Retinal pigment epithelial cell (primary cell): ENCODE measurements around the gene FRS2.

Experiments used
- DNase-seq: peaks from one replicate; pipeline ENCODE4 v3.0.0-alpha.2; 2010; ENCODE audit warnings: low read depth
- H3K4me3 ChIP-seq: 2 replicates; pipeline ENCODE4 v1.5.1; 2011; ENCODE audit warnings: mild to moderate bottlenecking, low read length, control low read depth, moderate library complexity
- TF ChIP-seq, protein P1 (sequence below): conservative IDR thresholded peaks from 2 replicates; pipeline ENCODE4 v1.5.1; 2011; ENCODE audit warnings: low read depth, low read length, control low read depth, inconsistent platforms

Gene FRS2, protein sequence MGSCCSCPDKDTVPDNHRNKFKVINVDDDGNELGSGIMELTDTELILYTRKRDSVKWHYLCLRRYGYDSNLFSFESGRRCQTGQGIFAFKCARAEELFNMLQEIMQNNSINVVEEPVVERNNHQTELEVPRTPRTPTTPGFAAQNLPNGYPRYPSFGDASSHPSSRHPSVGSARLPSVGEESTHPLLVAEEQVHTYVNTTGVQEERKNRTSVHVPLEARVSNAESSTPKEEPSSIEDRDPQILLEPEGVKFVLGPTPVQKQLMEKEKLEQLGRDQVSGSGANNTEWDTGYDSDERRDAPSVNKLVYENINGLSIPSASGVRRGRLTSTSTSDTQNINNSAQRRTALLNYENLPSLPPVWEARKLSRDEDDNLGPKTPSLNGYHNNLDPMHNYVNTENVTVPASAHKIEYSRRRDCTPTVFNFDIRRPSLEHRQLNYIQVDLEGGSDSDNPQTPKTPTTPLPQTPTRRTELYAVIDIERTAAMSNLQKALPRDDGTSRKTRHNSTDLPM

DNA sequence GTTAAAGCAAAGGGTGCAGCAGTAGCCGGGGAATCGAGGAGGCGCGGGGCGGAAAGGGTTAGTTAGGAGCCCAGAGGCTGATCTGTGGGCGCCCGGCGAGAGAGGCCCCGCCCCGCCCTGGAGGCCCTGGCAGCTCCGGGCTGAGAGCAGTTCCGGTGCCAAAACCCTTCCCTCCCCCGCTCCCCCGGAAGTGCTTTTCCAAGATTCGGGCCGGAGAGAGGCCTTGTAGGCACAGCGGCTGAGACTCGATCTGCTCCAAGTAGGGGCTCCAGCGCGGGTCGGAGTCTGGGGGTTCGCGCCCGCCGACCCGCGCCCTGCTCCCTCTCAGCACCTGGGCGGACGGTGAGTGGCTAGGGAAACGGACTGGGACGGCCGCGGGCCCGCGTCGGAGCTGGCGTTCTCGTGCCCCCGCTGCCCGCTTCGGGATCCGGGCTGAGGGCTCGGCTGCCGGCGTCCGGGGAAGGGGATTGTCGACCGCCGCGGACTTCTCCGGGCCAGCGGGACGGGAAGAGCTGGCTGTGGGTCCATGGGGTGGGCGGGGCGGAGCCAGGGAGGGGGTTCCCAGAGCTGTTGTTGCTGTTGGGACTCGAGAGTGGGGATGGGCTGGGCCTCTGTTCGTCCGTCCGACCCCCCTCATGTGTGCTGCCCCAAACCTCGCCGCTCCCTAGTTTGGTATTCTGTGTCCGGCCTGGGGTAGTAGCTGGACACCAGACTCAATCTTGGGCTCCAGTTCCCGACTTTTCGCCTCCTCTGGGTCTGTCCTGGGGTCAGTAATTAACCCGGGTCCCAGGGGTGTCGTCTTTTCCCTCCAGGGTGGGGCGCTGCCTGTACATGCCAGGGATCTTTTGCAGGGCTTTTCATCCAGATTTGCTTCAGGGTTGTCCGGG lies at the start of gene FRS2:
Gene FRS2, plus strand, starts transcription at position 200 of the 887 bp plus-strand sequence. CDS start 98,643 bp downstream, outside the sequence.
- DNase-seq: peak; percentile 66
- TF ChIP-seq, protein P1, sequence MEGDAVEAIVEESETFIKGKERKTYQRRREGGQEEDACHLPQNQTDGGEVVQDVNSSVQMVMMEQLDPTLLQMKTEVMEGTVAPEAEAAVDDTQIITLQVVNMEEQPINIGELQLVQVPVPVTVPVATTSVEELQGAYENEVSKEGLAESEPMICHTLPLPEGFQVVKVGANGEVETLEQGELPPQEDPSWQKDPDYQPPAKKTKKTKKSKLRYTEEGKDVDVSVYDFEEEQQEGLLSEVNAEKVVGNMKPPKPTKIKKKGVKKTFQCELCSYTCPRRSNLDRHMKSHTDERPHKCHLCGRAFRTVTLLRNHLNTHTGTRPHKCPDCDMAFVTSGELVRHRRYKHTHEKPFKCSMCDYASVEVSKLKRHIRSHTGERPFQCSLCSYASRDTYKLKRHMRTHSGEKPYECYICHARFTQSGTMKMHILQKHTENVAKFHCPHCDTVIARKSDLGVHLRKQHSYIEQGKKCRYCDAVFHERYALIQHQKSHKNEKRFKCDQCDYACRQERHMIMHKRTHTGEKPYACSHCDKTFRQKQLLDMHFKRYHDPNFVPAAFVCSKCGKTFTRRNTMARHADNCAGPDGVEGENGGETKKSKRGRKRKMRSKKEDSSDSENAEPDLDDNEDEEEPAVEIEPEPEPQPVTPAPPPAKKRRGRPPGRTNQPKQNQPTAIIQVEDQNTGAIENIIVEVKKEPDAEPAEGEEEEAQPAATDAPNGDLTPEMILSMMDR: peak; percentile 63

DNA sequence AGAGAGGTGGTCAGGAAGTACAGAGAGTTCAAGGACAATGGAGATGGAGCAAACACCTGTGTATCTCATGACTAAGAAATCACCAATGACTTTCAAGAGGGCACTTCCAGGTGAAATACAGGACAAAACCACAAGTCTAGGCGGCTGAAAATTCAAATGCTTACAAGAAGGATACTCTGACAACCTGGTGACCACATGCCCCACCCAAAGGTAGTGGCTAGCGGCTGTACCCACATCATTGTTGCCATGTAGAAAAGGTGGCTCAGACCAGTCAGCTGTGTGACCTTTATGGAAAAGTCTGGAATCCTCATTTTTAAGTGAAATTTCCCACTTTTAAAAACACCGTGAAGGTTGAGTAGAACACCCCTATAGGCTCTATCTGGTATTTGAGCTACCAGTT lies 48.6 kb upstream of the FRS2 start:
- no peak for DNase-seq
- TF ChIP-seq, protein P1: no peak
- H3K4me3 ChIP-seq: no peak overlapping the region

More for the DNA sequence above, at the start of gene FRS2:
- peak within 1 kb of the TSS; percentile 94 for H3K4me3 ChIP-seq

DNA sequence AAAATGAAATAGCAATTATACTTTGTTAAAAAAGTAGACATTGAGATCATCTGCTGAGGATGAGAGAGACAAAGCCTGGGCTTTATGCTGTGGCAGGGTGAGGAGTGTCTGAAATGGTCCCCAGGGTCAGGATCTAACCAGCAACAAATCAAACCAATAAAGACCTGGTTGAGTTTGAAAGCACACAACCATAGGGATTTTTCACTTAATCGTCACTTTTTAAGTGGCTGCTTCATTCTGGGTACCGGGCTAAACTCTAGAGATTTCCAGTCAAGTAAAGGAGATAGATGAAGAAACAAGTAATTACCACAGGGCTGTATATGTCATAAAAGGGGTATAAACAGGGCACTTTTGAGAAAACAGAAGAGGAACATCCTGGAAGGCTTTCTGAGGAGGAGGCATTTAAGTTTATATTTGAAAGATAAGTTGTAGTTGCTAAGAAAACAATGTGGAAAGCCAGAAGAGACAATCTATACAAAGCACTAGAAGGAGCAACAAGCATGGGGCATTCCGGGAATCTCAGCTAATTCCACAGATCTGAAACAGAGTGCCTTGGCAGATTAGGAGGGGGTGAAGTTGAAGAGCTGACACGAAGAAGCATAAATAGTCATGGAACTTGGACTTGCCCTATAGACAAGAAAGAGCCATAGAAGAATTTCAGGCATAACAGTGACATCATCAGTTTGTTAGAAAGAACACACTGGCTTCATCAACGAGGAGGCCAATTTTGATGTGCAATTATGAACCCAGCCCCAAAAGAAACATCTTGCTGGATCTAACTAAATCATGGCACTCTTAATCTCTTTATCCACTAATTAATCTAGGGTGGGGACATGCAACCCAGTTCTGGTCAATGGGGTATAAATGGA lies 46.9 kb upstream of the FRS2 start:
- no peak overlapping the region for H3K4me3 ChIP-seq
- no peak for DNase-seq
- TF ChIP-seq, protein P1: no peak

DNA sequence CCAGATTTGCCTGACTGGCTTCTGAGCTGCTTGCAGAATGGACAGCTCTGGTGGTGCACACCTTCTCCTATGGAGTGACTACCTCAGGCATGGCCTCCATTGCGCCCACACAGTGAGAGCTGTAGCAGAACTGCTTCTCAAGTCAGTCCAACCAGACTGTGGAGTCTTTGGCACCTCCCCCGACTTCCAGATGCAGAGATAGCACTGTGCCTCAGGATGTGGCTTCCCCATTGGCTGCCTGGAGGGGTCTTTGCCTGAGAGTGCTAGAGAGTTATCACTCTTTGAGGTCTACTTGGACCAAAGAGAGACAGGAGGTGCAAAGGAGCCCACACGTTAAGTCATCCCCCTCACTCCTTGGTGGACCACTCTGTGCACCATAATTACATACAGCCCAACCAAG lies 44.8 kb upstream of the FRS2 start:
- TF ChIP-seq, protein P1: no peak
- DNase-seq: no peak
- no peak overlapping the region for H3K4me3 ChIP-seq

DNA sequence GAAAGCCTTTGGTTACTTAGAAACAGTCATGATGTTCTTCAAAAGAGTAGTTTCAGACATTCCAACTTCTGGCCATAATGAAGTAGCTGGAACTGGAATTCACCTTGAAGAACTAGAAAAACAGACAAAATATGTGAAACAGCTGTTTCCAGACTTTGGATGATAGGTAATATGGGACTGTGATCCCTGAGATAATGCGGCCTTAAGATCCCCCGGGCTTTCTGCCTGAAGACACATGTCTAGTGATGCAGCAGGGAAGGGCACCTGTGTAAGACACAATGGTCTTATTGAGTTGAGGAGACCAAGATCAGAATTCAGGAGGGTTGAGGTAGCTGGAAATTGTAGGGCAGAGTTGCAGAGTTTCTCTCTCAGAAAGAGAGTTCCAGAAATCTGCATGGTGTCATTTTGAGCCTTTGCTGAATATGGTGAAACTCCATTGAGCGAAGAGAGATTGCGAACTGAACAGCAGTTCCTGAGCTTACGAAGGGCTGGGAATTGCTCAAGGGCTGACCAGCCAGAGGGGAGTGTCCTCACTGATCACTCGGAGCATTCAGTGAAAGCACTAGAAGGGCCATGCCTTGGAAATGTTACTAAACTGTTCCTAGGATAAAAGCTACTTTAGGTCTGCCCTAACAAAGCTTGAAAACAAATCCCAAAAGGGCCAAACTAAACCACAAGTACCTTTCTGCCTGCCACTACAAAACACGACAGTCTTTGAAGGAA lies 41.7 kb upstream of the FRS2 start:
- H3K4me3 ChIP-seq: no peak overlapping the region
- DNase-seq: no peak

More for the DNA sequence above, 41.7 kb upstream of the FRS2 start:
- TF ChIP-seq, protein P1: no peak
